DOHH2 (cell line): ENCODE results near the gene MAPK4.

ENCODE experiments used
- H3F3A ChIP-seq: fragments of 200-600 bp; sonication (generic), shearing (Covaris generic); 2 replicates; pipeline ENCODE4 v1.6.0; 2016; ENCODE audit warnings: antibody characterized with exemption, mild to moderate bottlenecking; ENCODE audit not compliant: control insufficient read depth, insufficient read depth
- H3K27ac ChIP-seq: fragments of 200-600 bp; sonication (generic); 2 replicates; pipeline ENCODE4 v1.5.1; 2014; ENCODE audit warnings: low read depth, mild to moderate bottlenecking, low read length, moderate library complexity
- H3K27me3 ChIP-seq: fragments of 200-600 bp; sonication (generic); 2 replicates; pipeline ENCODE4 v1.6.1; 2014; ENCODE audit warnings: mild to moderate bottlenecking, low read length, mixed read lengths; ENCODE audit not compliant: control insufficient read depth
- H3K36me3 ChIP-seq: fragments of 200-600 bp; sonication (generic); 2 replicates; pipeline ENCODE4 v1.6.1; 2014; ENCODE audit warnings: mild to moderate bottlenecking, low read length, moderate library complexity, mixed read lengths; ENCODE audit not compliant: control insufficient read depth
- H3K4me1 ChIP-seq: fragments of 200-600 bp; sonication (generic); 2 replicates; pipeline ENCODE4 v1.6.1; 2014; ENCODE audit warnings: mild to moderate bottlenecking, low read length, mixed read lengths; ENCODE audit not compliant: control insufficient read depth
- H3K4me2 ChIP-seq: fragments of 200-600 bp; sonication (generic); 2 replicates; pipeline ENCODE4 v1.6.0; 2014; ENCODE audit warnings: mild to moderate bottlenecking, low read length, moderate library complexity
- H3K4me3 ChIP-seq: fragments of 200-600 bp; sonication (generic); 2 replicates; pipeline ENCODE4 v1.5.1; 2014; ENCODE audit warnings: mild to moderate bottlenecking, low read length, mixed read lengths
- H3K79me2 ChIP-seq: fragments of 200-600 bp; sonication (generic); 2 replicates; pipeline ENCODE4 v1.6.1; 2014; ENCODE audit warnings: mild to moderate bottlenecking, low read length, mixed read lengths; ENCODE audit not compliant: control insufficient read depth
- H3K9me2 ChIP-seq: fragments of 200-600 bp; sonication (generic); replicated peaks from 2 replicates; pipeline ENCODE4 v1.6.1; 2014; ENCODE audit warnings: mild to moderate bottlenecking, low read length, mixed read lengths; ENCODE audit not compliant: control insufficient read depth
- H3K9me3 ChIP-seq: fragments of 200-600 bp; sonication (generic); 2 replicates; pipeline ENCODE4 v1.6.1; 2014; ENCODE audit warnings: antibody characterized with exemption, low read length, mixed read lengths; ENCODE audit not compliant: control insufficient read depth, insufficient read depth
- H4K20me1 ChIP-seq: fragments of 200-600 bp; sonication (generic); 2 replicates; pipeline ENCODE4 v1.6.0; 2014; ENCODE audit warnings: low read depth, mild to moderate bottlenecking, antibody characterized with exemption, low read length, moderate library complexity; ENCODE audit not compliant: control insufficient read depth, insufficient read depth
- CTCF ChIP-seq: fragments of 200-600 bp; sonication (generic); IDR thresholded peaks from one replicate; pipeline ENCODE4 v1.5.1; 2014; ENCODE audit warnings: antibody characterized with exemption, mild to moderate bottlenecking, low read depth, low read length; ENCODE audit not compliant: poor library complexity, severe bottlenecking
- EZH2phosphoT487 ChIP-seq: fragments of 200-600 bp; sonication (generic); IDR thresholded peaks from 2 replicates; pipeline ENCODE4 v1.6.1; 2017; ENCODE audit warnings: borderline replicate concordance, mild to moderate bottlenecking, antibody characterized with exemption, low read length, moderate library complexity, mixed read lengths

The MAPK4 gene

GRCh38 chr18:50629148-50629631 lies 69.3 kb downstream of the MAPK4 start:
- Histone ChIP-seq H3K4me2 (no peak overlapping the region), H3K27ac (no peak overlapping the region), H4K20me1 (no peaks in the 10 kb centered on the region), H3K9me3 (no peaks in the 10 kb centered on the region), H3K27me3 (no peaks in the 10 kb centered on the region), H3K4me1 (no peaks in the 10 kb centered on the region), H3K79me2 (no peaks in the 10 kb centered on the region), H3F3A (no peaks in the 10 kb centered on the region), H3K9me2 (no peaks in the 10 kb centered on the region), H3K4me3 (no peak overlapping the region), H3K36me3 (no peaks in the 10 kb centered on the region)
- TF ChIP-seq CTCF (no peak), EZH2phosphoT487 (no peak)

- H3K4me3 ChIP-seq: no peak overlapping the region
- no peaks in the 10 kb centered on the region for H3K36me3 ChIP-seq
- H3K27me3 ChIP-seq: no peaks in the 10 kb centered on the region
- H3K9me2 ChIP-seq: no peaks in the 10 kb centered on the region
- H3K4me1 ChIP-seq: no peaks in the 10 kb centered on the region
- no peaks in the 10 kb centered on the region for H4K20me1 ChIP-seq
- no peaks in the 10 kb centered on the region for H3K9me3 ChIP-seq
- H3K79me2 ChIP-seq: no peaks in the 10 kb centered on the region
- H3K4me2 ChIP-seq: no peak overlapping the region
- no peak overlapping the region for H3K27ac ChIP-seq
- no peaks in the 10 kb centered on the region for H3F3A ChIP-seq
- TF ChIP-seq EZH2phosphoT487: no peak
- no peak for TF ChIP-seq CTCF
Measured at GRCh38 chr18:50630895-50631294, 71.0 kb downstream of the MAPK4 start.

GRCh38 chr18:50632895-50633515 lies 73.1 kb downstream of the MAPK4 start:
- H3K36me3 ChIP-seq: no peaks in the 10 kb centered on the region
- H3K4me1 ChIP-seq: no peaks in the 10 kb centered on the region
- no peaks in the 10 kb centered on the region for H3K9me2 ChIP-seq
- no peak overlapping the region for H3K27ac ChIP-seq
- H3K4me2 ChIP-seq: no peak overlapping the region
- H3F3A ChIP-seq: no peaks in the 10 kb centered on the region
- no peak for TF ChIP-seq EZH2phosphoT487
- H3K4me3 ChIP-seq: no peak overlapping the region
- H3K79me2 ChIP-seq: no peaks in the 10 kb centered on the region
- no peaks in the 10 kb centered on the region for H4K20me1 ChIP-seq
- H3K27me3 ChIP-seq: no peaks in the 10 kb centered on the region
- H3K9me3 ChIP-seq: no peaks in the 10 kb centered on the region

- TF ChIP-seq CTCF (no peak), EZH2phosphoT487 (no peak)
- Histone ChIP-seq H3F3A (no peaks in the 10 kb centered on the region), H3K9me3 (no peaks in the 10 kb centered on the region), H3K4me2 (no peak overlapping the region), H3K4me1 (no peaks in the 10 kb centered on the region), H3K79me2 (no peaks in the 10 kb centered on the region), H3K36me3 (no peaks in the 10 kb centered on the region), H3K4me3 (no peak overlapping the region), H4K20me1 (no peaks in the 10 kb centered on the region), H3K9me2 (no peaks in the 10 kb centered on the region), H3K27me3 (no peaks in the 10 kb centered on the region), H3K27ac (no peak overlapping the region)
Measured at GRCh38 chr18:50633992-50634391, 74.1 kb downstream of the MAPK4 start.
